Epithelial cell of proximal tubule (primary cell): Measurements from ENCODE around the gene OR2H2. TPM values are rescaled to one million over a fixed set of nuclear protein-coding genes. Genes with fewer than 3 reads are reported as not detected.

ENCODE experiments used
- DNase-seq: peaks from one replicate; pipeline ENCODE4 v3.0.0-alpha.2; 2011; ENCODE audit warnings: low read depth
- H3K4me3 ChIP-seq: 2 replicates; pipeline ENCODE4 v1.5.1; 2011; ENCODE audit warnings: low read depth, mild to moderate bottlenecking, low read length
- total RNA-seq: library from RNA; depleted of rRNA; stranded (reverse); fragments of >200 nt; gene quantifications from 2 replicates; pipeline ENCODE4 v1.2.3, GENCODE V29; 2015
- TF ChIP-seq, protein P1 (sequence below): conservative IDR thresholded peaks from 2 replicates; pipeline ENCODE4 v1.5.1; 2012; ENCODE audit warnings: low read depth, mild to moderate bottlenecking, low read length

OR2H2 gene
- total RNA-seq, 1 donor from 2014 or later, result not detected

DNA sequence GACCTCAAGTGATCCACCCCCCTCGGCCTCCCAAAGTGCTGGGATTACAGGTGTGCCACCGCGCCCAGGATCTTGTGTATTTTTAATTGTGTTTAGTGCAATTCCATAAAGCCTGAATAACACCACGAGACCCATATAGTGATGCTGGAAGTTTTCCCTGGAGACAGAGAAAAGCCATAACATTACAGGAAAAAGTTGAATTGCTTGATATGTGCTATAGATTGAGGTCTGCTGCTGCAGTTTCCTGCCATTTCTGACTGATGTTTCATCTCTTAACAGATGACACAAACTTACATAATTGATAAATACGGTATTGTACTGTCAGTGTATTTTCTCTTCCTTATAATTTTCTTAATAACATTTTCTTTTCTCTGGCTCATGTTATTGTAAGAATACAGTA lies 18.1 kb upstream of the OR2H2 start:
- TF ChIP-seq, protein P1, sequence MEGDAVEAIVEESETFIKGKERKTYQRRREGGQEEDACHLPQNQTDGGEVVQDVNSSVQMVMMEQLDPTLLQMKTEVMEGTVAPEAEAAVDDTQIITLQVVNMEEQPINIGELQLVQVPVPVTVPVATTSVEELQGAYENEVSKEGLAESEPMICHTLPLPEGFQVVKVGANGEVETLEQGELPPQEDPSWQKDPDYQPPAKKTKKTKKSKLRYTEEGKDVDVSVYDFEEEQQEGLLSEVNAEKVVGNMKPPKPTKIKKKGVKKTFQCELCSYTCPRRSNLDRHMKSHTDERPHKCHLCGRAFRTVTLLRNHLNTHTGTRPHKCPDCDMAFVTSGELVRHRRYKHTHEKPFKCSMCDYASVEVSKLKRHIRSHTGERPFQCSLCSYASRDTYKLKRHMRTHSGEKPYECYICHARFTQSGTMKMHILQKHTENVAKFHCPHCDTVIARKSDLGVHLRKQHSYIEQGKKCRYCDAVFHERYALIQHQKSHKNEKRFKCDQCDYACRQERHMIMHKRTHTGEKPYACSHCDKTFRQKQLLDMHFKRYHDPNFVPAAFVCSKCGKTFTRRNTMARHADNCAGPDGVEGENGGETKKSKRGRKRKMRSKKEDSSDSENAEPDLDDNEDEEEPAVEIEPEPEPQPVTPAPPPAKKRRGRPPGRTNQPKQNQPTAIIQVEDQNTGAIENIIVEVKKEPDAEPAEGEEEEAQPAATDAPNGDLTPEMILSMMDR, result no peak

DNA sequence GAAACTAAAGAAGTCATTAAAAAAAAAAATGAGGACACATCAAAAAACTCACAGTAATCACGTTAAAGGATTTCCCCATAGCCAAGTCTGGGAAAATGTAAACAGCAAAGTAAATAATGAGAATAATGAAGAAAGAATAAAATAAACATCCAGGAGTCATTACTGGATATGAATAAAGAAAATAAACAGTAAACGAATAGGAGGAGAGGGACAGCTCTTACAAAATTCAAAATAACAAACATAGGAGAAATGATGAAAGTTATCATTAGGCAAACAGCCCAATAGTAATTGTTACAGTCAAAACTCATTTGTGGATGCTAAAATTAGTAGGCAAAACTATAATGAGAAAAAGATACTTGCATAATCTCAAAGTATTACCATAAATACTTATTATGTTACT lies 17.4 kb upstream of the OR2H2 start:
- TF ChIP-seq, protein P1, result no peak
- no peak overlapping the region for H3K4me3 ChIP-seq
- DNase-seq, result no peak

More for the DNA sequence above, 18.1 kb upstream of the OR2H2 start:
- no peak for DNase-seq
- H3K4me3 ChIP-seq, result no peak overlapping the region

DNA sequence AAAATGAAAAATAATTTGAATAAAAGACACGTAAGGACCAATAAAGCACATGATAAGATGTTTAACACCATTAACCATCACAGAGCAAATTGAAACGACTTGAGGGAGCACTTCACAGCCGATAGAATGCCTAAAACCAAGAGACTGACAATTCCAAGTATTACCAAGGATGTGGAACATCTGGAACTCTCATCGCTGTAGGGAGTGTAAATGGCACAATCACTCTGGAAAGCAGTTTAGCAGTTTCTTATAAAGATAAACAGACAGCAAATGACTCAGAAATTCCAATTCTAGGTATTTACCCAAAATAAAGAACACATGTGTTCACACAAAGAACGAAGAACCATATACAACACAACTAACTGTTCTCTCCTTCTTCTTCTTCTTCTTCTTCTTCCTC lies 16.9 kb upstream of the OR2H2 start:
- DNase-seq, result no peak
- TF ChIP-seq, protein P1, result no peak

DNA sequence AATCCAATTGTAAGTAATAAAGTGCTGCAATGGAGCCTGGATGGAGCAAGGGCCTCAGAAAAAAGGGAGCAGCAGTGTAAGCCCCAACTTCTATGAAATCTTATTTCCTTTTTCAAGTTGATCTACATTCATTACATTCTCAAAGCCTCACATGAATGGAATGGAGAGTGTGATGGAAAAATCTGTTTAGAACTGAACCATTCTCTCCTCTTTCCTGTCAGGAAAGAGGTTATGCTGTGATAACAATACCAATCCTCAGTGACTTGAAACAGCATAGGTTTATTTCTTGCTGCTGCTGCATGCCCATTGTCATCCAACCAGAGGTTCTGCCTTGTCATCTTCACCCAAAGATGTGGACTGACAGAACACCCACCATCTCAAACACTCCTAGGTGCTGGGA lies 8.9 kb upstream of the OR2H2 start:
- TF ChIP-seq, protein P1, result no peak
- H3K4me3 ChIP-seq, result no peak overlapping the region
- DNase-seq, result no peak

More for the DNA sequence above, 16.9 kb upstream of the OR2H2 start:
- no peak overlapping the region for H3K4me3 ChIP-seq

DNA sequence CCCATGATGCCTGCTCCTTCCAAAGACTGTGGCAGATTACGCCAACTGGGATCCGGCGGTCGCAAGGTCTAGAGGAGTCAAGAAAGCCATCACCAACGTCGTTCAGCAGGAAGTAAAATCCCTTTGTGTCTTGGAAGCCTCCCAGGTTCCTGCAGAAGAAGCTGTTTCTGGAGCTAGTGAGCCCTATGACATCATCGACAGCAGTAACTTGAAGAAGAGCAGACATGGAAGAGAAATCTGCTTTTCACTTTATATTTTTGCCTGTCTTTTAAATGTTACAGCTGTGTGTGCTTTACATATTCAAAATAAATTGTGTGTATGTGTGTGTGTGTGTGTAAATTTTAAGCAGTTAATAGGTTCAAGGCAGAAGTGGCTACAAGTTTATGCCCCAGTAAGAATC lies 7.4 kb upstream of the OR2H2 start:
- TF ChIP-seq, protein P1, result no peak
- DNase-seq, result no peak
- H3K4me3 ChIP-seq, result no peak overlapping the region

DNA sequence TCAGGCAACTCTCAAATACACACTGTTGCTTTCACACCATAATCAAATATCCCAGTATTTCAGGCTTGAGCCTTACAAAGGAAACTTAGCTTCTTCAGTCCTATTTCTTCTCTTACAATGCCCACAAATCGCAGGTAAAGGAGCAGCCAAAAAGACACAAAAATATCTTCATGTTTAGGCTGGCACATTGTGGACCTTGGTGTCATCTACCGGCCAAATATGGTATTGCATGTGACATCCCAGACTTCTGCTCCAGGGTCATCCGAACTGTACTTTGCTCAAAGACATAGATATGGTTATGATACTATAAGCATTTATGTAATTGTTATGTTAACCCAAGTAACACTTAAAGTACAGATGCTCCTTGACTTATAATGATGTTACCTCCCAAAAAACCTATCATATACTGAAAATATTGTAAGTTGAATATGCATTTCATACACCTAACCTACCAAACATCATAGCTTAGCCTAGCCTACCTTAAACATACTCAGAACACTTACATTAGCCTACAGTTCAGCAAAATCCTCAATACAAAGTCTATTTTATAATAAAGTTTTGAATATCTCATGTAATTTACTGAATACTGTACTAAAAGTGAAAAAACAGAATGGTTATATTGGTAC lies 4.6 kb downstream of the OR2H2 start:
- no peak overlapping the region for H3K4me3 ChIP-seq
- DNase-seq, result no peak
- TF ChIP-seq, protein P1, result peak; percentile 96

DNA sequence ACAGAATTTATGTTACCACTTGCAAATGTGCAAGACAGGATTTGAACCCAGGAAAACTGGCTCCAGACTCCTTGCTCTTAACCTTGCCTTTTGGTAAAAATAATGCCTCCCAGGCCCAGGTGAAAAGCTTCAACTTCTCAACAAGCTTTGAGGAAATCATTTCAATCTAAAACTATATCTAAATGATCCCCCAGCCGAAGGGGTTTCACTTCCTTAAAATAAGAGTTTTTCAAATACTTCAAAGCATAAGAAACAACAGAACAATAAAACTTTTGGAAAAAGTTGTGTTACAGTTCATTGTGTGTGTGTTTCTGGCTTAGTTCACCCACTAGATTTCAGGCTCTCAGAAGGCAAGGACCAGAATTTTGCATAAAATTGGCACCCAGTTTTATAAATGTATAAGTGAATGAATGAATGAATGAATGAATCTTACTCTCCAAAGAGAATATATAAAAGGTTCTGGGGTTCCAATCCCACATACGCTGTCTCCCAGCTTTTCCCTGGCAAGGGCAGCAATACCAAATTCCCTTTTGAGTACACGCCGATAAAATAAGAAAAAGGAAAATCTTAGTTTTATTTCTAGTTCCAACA lies 5.4 kb downstream of the OR2H2 start:
- TF ChIP-seq, protein P1, result no peak
- H3K4me3 ChIP-seq, result no peak overlapping the region
- no peak for DNase-seq
